ENCODE results near the gene MED25.
"Not testable (repeated sequence)": the region's sequence is repeated elsewhere in the genome, so short reads cannot be mapped to it uniquely, and the experiment has no call there.

The MED25 gene

DNA sequence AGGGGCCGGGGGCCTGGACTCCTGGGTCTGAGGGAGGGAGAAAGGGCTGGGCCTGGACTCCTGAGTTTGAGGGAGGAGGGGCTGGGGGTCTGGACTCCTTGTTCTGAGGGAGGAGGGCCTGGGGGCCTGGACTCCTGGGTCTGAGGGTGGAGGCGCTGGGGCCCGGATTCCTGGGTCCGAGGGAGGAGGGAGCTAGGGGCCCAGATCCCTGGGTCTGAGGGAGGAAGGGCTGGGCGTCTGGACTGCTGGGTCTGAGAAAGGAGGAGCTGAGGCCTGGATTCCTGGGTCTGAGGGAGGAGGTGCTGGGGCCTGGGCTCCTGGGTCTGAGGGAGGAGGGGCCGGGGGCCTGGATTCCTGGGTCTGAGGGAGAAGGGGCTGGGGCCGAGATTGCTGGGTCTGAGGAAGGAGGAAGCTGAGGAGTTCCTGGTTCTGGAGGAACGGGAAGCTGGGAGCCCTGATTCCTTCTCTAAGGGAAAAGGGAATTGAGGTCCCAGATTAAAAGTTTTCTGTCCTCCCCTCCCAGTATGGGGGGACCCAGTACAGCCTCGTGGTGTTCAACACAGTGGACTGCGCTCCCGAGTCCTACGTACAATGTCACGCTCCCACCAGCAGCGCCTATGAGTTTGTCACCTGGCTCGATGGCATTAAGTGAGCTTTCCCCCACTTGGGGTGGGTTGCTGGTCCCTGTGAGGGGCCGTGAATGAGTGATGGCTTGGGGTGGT is 721 bp downstream of the MED25 start:
- no peak for DNase-seq

DNA sequence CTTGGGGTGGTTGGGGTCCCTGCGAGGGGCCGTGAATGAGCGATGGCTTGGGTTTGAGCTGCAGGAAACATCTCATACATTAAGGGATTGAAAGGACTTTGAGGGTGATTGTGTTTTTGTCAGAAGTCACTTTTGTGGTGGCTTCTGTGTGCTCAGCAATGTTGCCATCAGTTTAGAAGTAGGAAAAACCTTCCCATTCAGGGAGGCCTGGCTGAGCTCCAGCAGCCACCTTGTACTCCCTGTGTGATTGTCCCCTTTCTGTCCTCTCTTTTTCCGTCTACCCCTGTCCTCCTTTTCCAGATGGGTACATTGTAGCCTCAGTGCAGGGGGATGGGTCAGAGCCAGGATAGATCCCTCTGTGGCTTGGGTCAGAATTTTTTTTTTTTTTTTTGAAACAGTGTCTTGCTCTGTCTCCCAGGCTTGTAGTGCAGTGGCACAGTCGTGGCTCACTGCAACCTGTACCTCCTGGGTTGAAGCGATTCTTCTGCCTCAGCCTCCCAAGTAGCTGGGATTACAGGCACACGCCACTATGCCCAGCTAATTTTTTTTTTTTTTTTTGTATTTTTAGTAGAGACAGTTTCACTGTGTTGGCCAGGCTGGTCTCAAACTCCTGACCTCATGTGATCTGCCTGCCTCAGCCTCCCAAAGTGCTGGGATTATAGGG is 1.5 kb downstream of the MED25 start:
- not testable (repeated sequence) for DNase-seq

DNA sequence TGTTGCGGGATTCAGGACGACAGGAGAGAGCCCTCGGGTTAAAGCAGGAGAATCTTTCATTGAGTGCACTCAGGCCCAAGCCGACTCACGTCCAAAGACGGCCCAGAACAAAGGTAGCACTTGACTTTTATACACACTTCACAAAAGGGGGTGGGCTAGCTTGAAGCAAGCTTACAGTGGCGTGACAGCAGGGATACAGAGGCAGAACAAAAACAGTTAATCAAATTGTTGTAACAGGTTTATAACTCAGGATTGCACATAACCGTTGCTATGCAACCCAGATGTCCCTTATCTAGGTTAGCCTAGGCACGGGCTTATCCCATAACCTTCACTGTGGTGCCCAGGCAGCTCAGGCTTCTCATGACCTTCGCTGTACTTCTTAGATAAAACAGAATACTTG is 2.0 kb downstream of the MED25 start:
- DNase-seq = no peak

DNA sequence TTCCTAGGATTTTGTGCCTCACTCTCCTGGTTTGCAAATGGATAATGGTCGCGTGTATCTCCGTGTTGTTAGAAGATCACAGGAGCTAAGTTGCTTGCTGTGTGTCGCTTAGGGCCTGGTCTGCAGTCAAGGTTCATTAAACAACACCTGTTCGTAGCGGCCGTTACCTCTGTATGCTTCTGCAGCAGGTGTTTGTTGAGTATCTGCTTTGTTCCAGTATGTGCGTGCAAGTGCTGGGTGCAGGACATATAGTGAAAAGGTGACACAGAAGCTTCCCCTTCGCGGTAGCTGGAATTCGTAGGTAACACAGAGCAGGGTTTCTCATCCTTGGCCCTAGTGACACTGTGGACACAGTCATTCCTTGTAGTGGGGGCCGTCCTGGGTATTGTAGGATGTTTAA is 5.4 kb downstream of the MED25 start:
- DNase-seq = no peak

DNA sequence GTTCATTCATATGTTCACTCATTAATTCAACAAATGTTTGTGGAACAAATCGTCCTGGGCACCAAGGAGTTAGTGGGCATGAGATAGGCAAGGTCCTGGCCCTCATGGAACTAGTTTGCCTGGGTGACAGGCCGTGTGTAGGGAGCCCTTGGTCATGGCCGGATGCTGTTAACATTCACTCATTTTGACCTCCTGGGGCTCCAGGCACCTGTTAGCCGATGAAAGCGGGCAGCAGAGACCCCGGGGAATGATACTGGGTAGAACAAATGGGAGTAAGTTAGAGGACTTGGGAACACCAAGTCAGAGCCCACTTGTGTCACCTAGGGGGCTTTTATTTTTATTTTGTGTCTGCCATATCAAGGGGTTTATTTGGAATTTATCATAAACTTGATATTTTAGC is 6.6 kb downstream of the MED25 start:
- no peak for DNase-seq

DNA sequence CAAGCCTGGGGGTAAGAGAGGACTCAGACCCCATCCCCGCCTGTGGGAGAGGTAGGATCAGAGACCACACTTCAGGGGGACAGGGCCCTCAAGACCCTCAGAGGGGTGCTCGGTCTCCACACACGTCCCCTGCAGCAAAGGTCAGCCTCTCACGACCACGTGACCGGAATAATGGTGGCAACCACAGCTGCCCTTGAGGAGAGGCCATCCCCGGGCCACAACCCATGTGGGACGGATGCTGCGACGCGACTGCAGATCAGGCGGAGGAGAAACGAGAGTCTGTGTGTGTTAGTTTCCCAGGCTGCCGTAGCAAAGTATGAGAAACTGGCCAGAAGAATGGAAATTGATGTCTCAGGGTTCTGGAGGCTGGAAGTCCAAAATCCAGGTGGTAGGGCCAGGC is 8.9 kb downstream of the MED25 start:
- no peak for DNase-seq

DNA sequence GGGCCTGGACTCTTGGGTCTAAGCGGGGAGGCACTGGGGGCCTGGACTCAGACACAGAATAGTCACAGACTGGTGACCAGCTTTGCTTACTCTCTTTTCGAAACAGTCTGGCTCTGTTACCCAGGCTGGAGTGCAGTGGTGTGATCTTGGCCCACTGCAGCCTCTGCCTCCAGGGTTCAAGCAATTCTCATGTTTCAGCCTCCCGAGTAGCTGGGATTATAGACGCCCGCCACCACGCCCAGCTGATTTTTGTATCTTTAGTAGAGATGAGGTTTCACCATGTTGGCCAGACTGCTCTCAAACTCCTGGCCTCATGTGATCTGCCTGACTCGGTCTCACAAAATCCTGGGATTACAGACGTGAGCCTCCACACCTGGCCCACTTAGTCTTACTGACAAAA is 11.1 kb downstream of the MED25 start:
- no peak for DNase-seq

DNA sequence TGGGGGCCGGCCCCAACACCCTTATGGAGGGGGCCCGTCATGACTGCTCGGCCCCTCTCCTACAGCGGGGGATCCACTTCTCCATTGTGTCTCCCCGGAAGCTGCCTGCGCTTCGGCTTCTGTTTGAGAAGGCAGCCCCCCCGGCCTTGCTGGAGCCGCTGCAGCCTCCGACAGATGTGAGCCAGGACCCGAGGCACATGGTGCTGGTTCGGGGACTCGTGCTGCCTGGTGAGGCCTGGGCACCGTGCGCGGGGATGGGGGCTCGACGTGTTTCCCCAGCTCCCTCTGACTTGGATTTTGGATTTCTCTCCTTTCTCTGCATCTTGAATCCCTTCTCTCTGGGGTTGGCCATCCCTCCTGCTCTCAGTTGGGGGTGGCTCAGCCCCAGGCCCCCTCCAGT is 11.6 kb downstream of the MED25 start:
- no peak for DNase-seq

DNA sequence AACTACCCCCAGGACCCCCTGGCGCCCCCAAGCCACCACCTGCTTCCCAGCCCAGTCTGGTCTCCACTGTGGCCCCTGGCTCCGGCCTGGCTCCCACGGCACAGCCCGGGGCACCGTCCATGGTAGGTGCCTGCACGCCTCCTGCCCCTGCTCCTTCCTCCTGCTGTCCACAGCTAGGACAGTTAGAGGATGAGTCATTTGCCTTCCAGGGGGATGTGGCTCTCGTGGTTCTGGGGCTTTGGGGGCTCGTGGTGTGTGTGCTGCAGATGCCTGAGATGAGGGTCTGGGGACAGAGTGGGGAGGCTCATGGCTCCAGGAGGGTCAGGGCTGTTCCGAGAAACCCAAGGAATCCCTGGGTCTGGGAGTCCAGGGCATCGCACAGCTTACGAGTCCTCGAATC is 12.7 kb downstream of the MED25 start:
- no peak for DNase-seq

DNA sequence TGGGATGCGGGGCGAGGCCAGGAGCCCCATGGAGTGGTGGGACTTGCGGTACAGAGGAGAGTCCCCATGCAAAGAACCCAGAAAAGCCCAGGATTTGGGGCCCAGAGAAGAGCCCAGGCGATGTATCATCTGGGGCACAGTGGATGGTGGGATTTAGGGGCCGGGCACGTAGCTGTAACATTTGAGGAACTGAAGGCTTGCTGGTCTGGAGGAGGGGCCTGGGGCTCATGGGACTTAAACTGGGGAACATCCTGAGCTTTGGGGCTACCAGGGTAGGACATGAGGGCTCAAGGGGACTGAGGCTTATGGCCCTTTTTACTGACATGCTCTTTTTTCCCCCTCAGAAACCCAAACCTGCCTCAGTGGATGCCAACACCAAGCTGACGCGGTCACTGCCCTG is 13.5 kb downstream of the MED25 start:
- DNase-seq = no peak

DNA sequence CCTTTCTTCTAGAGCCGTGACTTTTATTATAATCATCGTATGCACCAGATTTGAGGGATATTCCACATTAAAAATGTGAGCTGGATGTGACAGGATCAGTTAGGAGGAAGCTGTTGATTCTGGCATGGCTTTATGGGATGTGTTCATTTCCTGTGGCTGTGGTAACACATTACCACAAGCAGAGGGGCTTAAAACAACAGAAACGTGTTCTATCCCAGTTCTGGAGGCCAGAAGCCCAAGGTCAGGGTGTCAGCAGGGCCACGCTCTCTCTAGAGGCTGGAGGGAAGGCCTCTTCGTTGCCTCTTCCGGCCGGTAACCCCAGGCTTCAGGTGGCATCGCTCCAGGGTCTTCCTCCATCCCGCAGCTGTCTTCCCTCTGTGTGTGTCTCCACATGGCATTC is 14.5 kb downstream of the MED25 start:
- no peak for DNase-seq

DNA sequence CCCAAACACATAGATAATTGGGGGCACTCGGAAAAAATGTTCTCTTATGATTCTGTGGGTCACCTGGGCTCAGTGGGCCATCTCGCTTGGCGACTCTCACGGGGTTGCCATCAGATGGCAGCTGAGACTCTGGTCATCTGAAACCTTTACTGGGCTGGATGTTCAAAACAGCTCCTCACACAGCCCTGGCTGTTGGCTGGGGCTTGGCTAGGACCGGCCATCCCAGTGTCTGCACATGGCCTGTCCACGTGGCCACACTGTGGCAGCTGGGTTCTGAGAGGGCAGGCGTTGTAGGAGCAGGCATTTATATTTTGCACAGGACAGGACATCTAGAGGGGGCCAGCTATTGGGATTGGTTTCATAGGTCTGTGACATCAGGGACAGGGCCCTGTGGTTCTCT is 15.5 kb downstream of the MED25 start:
- no peak for DNase-seq

DNA sequence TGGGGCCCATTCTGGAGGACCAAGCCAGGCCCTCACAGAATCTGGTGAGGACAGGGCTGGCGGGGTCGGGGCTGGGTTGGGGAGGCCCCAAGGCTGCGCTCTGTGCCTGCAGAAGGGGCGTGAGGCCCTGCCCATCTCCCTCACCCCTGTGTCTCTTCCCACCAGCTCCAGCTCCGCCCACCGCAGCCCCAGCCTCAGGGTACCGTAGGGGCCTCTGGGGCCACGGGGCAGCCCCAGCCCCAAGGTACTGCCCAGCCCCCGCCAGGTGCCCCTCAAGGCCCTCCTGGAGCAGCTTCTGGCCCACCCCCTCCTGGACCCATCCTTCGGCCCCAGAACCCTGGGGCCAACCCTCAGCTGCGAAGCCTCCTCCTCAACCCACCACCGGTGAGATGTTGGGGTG is 17.5 kb downstream of the MED25 start:
- no peak for DNase-seq

DNA sequence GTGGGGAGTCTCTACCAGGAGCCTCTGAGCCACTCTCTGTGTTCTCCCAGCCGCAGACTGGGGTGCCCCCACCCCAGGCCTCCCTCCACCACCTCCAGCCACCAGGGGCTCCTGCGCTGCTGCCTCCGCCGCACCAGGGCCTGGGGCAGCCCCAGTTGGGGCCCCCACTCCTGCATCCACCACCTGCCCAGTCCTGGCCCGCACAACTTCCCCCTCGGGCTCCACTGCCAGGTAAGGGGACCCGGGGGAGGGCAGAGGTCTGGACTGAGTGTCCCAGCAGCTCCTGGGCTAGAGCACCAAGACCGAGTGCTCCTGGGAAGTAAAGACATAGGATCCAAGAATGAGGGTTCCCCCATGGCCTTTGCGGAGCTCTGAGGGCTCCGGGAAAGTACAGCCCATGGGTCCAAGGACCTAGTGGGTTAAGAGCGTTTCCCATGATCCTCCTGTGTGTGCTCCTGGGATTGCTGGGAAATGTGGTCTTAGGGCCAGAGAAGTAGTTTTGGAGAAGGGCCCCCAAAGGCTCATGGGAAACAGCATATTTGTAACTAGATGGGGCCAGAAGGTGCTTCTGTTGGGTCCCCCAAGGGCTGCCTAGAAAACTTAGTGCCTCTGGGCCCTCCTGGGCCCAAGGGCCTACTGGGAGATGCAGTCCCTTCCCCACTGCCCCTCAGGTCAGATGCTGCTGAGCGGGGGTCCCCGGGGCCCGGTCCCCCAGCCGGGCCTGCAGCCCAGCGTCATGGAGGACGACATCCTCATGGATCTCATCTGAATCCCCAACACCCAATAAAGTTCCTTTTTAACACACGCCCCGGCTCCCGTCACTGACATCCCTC is 18.3 kb downstream of the MED25 start:
- no peak for DNase-seq

DNA sequence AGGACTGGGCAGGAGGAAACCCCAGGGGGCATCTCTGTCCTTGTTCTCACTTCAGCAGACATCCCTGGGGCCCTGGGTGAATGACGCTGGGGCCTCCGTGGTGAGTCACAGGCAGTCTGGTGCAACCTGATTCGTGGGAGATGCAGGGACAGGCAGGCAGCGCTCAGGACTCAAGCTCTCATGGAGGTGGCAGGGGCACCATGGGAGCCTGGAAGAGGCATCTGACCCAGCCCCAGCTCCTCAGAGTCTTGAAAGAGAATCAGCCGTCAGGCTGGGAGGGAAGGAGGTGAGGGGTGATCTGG is 18.9 kb downstream of the MED25 start:
- no peak for DNase-seq

DNA sequence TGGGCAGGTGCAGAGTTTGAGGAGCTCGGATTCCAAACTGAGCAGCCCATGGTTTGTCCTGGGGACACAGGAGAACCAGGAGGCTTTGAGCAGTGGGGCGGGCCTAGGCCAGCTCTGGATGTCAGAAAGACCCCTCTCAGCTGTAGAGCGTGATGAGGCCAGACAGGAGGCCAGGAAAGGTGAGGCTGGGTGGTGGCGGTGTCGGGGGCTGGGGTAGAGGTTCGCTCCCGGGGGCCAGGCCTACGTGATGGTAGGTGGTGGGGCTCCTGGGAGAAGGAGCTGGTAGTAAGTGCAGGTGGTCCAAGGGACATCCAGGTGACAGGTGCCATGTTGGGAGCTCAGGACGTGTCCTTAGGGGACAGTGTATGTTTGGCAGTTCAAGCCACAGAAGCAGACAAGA is 19.3 kb downstream of the MED25 start:
- no peak for DNase-seq

DNA sequence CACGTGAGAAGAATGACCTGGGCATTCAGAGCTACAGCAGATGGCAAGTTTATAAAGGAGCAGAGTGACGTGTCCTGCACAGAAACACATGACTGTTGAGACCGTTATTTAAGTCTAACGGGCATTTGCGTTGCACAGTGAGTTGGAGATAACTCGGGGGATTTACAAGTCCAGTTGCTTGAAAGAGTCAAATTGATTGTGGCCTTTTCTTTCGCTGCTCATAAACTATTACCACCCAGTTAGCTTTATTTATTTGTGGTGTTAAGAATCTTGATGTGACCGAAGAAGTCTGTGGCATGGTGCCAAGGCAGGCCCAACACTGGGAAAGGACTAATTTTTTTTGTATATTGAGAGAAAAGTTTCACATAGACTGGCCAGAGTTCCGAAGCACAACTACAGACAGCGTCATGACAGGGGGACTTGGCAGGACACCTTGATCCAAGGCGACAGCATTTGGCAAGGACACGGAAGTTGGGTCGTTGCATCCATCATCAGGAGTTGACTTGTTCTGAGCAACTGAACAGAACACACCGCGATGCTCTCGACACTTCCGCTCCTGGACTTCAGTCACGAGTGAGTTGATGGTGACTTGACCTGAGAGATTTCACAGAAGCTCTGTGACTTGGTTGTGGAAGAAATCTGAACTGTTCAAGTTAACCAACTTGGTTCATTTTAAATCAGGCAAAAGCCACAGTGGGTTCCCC is 20.9 kb downstream of the MED25 start:
- DNase-seq = no peak

DNA sequence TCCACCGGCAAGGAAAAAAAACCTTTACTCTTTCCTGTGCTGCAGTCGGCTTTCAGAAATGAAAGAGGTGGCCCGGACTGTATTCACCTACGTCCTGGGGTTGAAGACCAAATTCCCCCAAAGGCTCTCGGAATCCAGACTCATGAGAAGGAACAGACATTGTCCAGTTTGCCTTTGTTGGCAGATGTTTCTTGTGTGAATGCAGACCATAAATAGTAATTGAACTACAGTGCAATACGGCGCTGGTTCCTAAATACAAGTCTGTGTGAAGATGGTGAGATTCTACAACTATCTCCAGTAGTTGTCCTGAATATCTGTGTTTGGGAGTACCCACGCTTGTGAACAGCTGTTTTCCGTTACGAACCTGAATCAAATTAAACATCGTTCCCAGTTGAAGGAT is 21.6 kb downstream of the MED25 start:
- DNase-seq = no peak

DNA sequence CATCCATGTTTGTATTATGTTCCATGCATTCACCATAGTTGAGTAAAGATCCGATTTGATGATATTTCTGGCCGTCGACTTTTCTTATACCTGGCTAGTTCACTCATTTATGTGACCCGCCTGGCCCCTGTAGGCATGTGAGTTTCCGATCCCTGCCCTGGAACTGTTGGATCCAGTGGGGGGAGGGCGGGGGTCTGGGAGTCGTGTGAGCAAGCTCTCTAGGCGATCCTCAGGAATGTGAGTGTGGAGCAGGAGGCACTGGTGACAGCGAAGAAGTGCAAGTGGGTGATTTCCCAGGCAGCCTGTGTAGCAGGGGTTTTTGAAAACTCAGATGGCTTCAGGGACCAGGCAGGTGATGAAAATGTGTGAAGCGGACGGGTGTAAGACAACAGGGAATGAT is 22.2 kb downstream of the MED25 start:
- DNase-seq = no peak

DNA sequence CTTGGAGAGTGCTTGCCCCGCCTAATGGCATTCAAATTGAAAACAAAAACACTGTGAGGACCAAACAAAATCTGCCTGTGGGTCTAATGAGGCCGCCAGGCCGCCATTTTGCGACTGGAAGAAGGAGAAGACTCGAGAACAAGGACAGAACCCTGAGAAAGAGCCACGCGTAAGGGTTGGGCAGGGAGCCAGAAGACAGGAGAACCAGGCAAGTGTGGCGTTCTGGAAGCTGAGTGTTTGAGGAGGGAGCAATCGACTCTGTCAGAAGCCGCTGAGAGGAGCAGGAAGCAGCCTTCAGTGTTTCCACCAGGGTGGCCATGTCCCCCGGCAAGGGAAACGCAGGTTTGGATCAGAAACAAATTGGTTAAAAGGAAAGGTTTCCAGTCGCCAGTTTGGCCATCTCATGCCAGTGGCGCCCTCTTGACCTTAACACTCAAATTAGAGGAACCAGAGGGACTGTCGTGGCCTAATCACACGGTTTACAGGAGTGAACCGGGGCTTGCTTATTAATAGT is 22.7 kb downstream of the MED25 start:
- no peak for DNase-seq

DNA sequence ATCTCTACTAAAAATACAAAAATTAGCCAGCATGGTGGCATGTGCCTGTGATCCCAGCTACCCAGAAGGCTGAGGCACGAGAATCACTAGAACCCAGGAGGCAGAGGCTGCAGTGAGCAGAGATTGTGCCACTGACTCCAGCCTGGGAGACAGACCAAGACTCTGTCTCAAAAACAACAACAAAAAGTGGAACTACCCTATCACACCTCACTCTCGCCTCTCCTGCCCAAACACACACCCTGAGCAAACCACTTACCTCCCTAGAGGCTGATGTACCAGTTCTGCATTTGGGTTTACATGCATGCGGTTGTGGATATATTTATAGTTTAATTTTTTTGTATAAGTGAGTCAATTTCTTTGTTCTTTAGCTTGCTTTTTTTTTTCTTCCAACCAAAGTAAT is 25.2 kb downstream of the MED25 start:
- DNase-seq = no peak

DNA sequence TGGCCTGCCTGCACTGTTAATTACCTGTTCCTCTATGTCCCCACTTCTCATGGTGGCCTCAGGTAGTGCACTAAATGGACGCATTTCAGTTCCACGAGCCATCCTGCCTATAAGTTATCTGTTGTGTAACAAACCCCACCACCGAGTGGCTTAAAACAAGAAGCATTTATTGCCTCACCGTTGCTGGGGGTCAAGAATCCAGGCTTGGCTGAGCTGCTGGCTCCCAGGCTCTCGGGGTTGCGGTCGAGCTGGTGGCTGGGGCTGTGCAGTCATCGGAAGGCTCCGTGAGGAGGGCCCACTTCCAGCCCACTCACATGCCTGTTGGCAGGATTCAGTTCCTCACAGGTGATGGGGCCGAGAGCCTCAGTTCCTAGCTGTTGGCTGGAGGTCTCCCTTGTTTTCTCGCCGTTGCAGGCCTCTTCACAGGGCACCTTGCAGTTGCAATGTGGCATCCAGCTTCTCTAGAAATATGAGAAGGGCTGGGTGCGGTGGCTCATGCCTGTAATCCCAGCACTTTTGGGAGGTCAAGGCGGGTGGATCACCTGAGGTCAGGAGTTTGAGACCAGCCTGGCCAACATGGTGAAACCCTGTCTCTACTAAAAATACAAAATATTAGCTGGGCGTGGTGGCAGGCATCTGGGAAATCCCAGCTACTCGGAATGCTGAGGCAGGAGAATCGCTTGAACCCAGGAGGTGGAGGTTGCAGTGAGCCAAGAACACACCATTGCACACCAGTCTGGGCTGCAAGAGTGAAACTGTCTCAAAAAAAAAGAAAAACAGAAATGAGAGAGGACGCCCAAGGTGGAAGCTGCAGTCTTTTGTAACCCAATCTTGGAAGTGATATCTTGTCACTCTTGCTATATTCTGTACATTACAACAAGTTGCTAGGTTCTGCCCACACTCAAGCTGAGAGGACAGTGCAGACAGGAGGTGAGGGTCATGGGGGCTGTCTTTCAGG is 26.3 kb downstream of the MED25 start:
- DNase-seq = no peak

All from activated CD4-positive, alpha-beta T cell treated with anti-CD3 and anti-CD28 coated beads, Interleukin-2, amount 50 U/mL, for 1 hour (primary cell).